HAP-1 (cell line): ENCODE measurements around the gene BRMS1.
A peak's percentile ranks its signal among the peaks of the same experiment; 100 is the strongest.

Experiments
- DNase-seq, 2 experiments: peaks; one replicate each; pipeline ENCODE4 v3.0.0-alpha.2; 2016 to 2020; ENCODE audit warnings: low spot score in 2 of 2
- H3K27me3 ChIP-seq: fragments of 250-450 bp; sonication (Bioruptor Pico); 2 replicates; pipeline ENCODE4 v1.5.1; 2020; ENCODE audit warnings: low read depth, mild to moderate bottlenecking, moderate library complexity
- H3K36me3 ChIP-seq: fragments of 250-450 bp; sonication (Bioruptor Pico); replicated peaks from 2 replicates; pipeline ENCODE4 v1.5.1; 2020; ENCODE audit warnings: mild to moderate bottlenecking
- H3K4me1 ChIP-seq: fragments of 250-450 bp; sonication (Bioruptor Pico); 2 replicates; pipeline ENCODE4 v1.5.1; 2020; ENCODE audit warnings: mild to moderate bottlenecking
- H3K4me3 ChIP-seq: fragments of 250-450 bp; sonication (Bioruptor Pico); 2 replicates; pipeline ENCODE4 v1.5.1; 2020; ENCODE audit warnings: mild to moderate bottlenecking, moderate library complexity
- H3K9me3 ChIP-seq: fragments of 250-450 bp; sonication (Bioruptor Pico); 2 replicates; pipeline ENCODE4 v1.5.1; 2020; ENCODE audit warnings: mild to moderate bottlenecking, moderate library complexity
- in situ Hi-C: fragments of 300-500 bp; cut with MboI; formaldehyde crosslinking; loops from 3 replicates; pipeline ENCODE4 v1.14.3; 2020; ENCODE audit warnings: low sequenced_read_pairs, inconsistent platforms, mixed read lengths

The BRMS1 gene

GRCh38 chr11:66336234-66337102 is 8.4 kb downstream of the BRMS1 start, which contains the start of gene RIN1:
Gene RIN1, minus strand, starts transcription at chr11:66336434. Its CDS starts 32 bp downstream, at chr11:66336402.
- no peaks in the 10 kb centered on the region for H3K27me3 ChIP-seq
- no peak within 1 kb of the TSS for H3K4me3 ChIP-seq
- H3K36me3 ChIP-seq, result peaks cover 10% of the 10 kb centered on the region
- peak; percentile 7 to 37 for DNase-seq
- H3K9me3 ChIP-seq, result no peaks in the 10 kb centered on the region
- H3K4me1 ChIP-seq, result no peaks in the 10 kb centered on the region
- in situ Hi-C loops, result no loop called here

- in situ Hi-C loops, result no loop called here
- Histone ChIP-seq H3K27me3 (no peaks in the 10 kb centered on the region), H3K9me3 (no peaks in the 10 kb centered on the region), H3K4me1 (no peaks in the 10 kb centered on the region), H3K4me3 (no peak overlapping the region), H3K36me3 (peaks cover 5% of the 10 kb centered on the region)
- DNase-seq, result no peak
Measured at GRCh38 chr11:66335531-66336233, 9.2 kb downstream of the BRMS1 start.

GRCh38 chr11:66334605-66335442 is 10.1 kb downstream of the BRMS1 start:
- no peak for DNase-seq
- Histone ChIP-seq H3K4me1 (no peaks in the 10 kb centered on the region), H3K9me3 (no peaks in the 10 kb centered on the region), H3K36me3 (no peaks in the 10 kb centered on the region; the same call in none of the 2 replicates), H3K4me3 (no peak overlapping the region), H3K27me3 (no peaks in the 10 kb centered on the region)
- in situ Hi-C loops, result no loop called here

- Histone ChIP-seq H3K36me3 (no peaks in the 10 kb centered on the region; the same call in none of the 2 replicates), H3K4me3 (no peak overlapping the region), H3K9me3 (no peaks in the 10 kb centered on the region), H3K4me1 (no peaks in the 10 kb centered on the region), H3K27me3 (no peaks in the 10 kb centered on the region)
- in situ Hi-C loops, result no loop called here
- no peak for DNase-seq
Measured at GRCh38 chr11:66333896-66334604, 10.9 kb downstream of the BRMS1 start.

- no peaks in the 10 kb centered on the region for H3K4me1 ChIP-seq
- in situ Hi-C loops, result no loop called here
- no peaks in the 10 kb centered on the region; the same call in 1 of the 2 replicates for H3K36me3 ChIP-seq
- no peak overlapping the region for H3K4me3 ChIP-seq
- H3K9me3 ChIP-seq, result no peaks in the 10 kb centered on the region
- no peaks in the 10 kb centered on the region for H3K27me3 ChIP-seq
- DNase-seq, result no peak
Measured at GRCh38 chr11:66333220-66333877, 11.6 kb downstream of the BRMS1 start.

GRCh38 chr11:66332371-66333219 is 12.3 kb downstream of the BRMS1 start:
- Histone ChIP-seq H3K9me3 (no peaks in the 10 kb centered on the region), H3K27me3 (no peaks in the 10 kb centered on the region), H3K36me3 (no peaks in the 10 kb centered on the region; the same call in 1 of the 2 replicates), H3K4me1 (no peaks in the 10 kb centered on the region), H3K4me3 (no peak overlapping the region)
- in situ Hi-C loops, result no loop called here
- no peak for DNase-seq

- H3K9me3 ChIP-seq, result no peaks in the 10 kb centered on the region
- no peaks in the 10 kb centered on the region for H3K4me1 ChIP-seq
- H3K4me3 ChIP-seq, result no peak overlapping the region
- no peaks in the 10 kb centered on the region for H3K27me3 ChIP-seq
- no peaks in the 10 kb centered on the region for H3K36me3 ChIP-seq
- in situ Hi-C loops, result no loop called here
- DNase-seq, result no peak
Measured at GRCh38 chr11:66331542-66332370, 13.1 kb downstream of the BRMS1 start.

GRCh38 chr11:66330931-66331330 is 14.0 kb downstream of the BRMS1 start:
- Histone ChIP-seq H3K4me3 (no peak overlapping the region), H3K36me3 (no peaks in the 10 kb centered on the region), H3K9me3 (no peaks in the 10 kb centered on the region), H3K4me1 (no peaks in the 10 kb centered on the region), H3K27me3 (no peaks in the 10 kb centered on the region)
- no peak for DNase-seq
- in situ Hi-C loops, result no loop called here

GRCh38 chr11:66329165-66329673 is 15.7 kb downstream of the BRMS1 start:
- in situ Hi-C loops, result no loop called here
- no peak for DNase-seq
- Histone ChIP-seq H3K27me3 (no peaks in the 10 kb centered on the region), H3K9me3 (no peaks in the 10 kb centered on the region), H3K4me1 (no peaks in the 10 kb centered on the region), H3K36me3 (no peaks in the 10 kb centered on the region), H3K4me3 (no peak overlapping the region)

GRCh38 chr11:66328302-66329144 is 16.4 kb downstream of the BRMS1 start:
- Histone ChIP-seq H3K36me3 (no peaks in the 10 kb centered on the region), H3K4me1 (no peaks in the 10 kb centered on the region), H3K9me3 (no peaks in the 10 kb centered on the region), H3K27me3 (no peaks in the 10 kb centered on the region), H3K4me3 (no peak overlapping the region)
- peak; percentile 77 to 91 for DNase-seq
- in situ Hi-C loops, result no loop called here

- Histone ChIP-seq H3K36me3 (no peaks in the 10 kb centered on the region), H3K4me1 (no peaks in the 10 kb centered on the region), H3K9me3 (no peaks in the 10 kb centered on the region), H3K4me3 (no peak overlapping the region), H3K27me3 (no peaks in the 10 kb centered on the region)
- no peak for DNase-seq
- in situ Hi-C loops, result no loop called here
Measured at GRCh38 chr11:66328031-66328301, 16.9 kb downstream of the BRMS1 start.
